ENCODE data around the gene CLEC4E.
"Not testable (repeated sequence)": the region's sequence is repeated elsewhere in the genome, so short reads cannot be mapped to it uniquely, and the experiment has no call there.

CLEC4E gene, protein sequence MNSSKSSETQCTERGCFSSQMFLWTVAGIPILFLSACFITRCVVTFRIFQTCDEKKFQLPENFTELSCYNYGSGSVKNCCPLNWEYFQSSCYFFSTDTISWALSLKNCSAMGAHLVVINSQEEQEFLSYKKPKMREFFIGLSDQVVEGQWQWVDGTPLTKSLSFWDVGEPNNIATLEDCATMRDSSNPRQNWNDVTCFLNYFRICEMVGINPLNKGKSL

DNA sequence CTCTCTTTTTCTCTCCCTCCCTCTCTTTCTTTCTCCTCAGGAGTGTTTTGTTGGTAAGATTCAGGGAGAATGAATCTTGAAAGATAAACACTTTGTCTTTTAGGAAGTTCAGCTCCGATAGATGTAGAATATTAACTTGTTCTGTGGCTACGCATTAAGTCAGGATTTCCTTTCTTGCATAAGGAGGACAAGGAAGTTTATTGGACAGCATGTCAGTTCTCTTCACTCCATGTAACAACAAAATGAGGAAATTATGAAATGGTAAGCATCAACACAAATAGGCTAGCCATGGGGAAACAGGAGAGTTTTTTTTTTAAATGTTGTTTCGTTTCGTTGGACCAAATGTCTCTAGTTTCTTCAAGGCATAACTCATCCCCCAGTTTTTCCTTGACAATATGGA is at the start of gene CLEC4E:
Gene CLEC4E (minus strand): TSS at position 75 of the 400 bp plus-strand sequence. CDS start 108 bp downstream, outside the sequence.
- DNase-seq (ENCODE audit: low read depth), result not testable (repeated sequence)

DNA sequence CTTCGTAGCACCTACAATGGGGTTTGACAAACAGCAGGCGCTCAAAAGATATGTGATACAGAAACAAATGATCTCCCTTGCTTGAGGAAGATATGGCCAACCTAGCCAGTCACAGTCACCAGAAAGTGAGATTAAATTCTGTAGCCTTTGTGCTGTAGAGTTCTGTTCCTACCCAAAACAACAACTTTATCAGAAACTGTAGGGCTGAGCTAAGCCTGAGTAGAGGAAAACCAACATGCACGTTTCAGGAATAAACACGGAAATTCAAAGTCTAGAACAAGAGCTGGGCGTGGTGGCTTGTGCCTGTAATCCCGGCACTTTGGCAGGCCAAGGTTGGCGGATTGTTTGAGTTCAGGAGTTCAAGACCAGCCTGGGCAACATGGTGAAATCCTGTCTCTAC is 49.0 kb upstream of the CLEC4E start:
- no peak for DNase-seq (ENCODE audit: low read depth)

DNA sequence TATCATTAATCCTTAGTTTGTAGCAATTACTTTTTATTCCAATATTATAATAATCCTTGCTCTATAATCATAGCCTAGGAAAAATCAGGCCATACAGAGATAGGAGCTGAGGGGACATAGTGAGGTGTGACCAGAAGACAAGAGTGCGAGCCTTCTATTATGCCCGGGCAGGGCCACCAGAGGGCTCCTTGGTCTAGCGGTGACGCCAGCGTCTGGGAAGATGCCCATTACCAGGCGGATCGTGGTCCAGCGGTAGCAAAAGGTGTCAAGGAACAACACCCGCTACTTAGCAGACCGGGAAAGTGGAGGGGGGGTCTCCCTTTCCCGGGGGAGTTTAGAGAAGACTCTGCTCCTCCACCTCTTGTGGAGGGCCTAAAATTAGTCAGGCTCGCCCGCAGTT is 43.8 kb upstream of the CLEC4E start:
- not testable (repeated sequence) for DNase-seq (ENCODE audit: low read depth)

DNA sequence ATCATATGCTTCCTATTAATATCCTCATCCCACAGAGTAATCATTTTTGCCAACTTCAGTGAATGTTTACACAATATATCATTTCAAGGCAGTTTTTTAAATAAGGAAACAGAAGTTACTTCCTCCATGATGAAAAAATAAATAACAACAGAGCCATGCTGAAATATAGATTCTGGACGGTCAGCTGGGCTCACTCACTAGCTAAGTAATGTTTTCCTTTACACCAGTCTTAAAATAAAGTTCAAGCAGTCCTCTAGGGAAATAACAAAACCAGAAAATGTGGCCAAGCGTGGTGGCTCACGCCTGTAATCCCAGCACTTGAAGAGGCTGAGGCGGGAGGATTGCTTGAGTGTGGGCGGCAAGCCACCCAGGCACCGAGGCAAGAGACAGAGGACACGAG is 43.3 kb upstream of the CLEC4E start:
- DNase-seq (ENCODE audit: low read depth), result no peak

DNA sequence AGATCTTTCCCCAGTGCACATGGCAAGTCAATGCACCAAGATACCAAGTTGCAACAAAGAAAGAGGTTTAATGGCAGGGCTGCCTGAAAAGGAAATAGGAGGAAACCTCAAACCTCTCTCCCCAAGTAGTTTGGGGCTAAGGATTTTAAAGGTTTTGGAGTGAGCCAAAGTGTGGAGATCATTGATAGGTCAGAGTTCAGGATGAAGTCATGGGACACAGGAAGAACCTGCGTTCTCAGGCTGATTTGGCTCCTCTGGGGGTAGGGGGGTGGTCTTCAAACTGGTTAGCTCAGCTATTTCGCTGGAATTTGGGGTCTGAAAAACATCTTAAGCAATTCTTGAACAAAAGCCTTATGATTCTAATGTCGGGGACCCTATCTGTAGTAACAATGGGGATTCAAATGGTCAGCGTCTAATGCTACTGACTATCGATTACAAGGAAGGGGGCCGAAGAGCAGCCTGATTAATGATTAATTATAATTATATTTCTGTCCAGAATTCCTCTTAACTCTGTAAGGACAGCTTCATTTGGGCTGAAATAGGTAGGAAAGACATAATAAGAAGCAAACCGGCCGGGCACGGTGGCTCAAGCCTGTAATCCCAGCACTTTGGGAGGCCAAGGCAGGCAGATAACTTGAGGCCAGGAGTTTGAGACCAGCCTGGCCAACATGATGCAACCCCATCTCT is 40.5 kb upstream of the CLEC4E start:
- DNase-seq (ENCODE audit: low read depth), result no peak

DNA sequence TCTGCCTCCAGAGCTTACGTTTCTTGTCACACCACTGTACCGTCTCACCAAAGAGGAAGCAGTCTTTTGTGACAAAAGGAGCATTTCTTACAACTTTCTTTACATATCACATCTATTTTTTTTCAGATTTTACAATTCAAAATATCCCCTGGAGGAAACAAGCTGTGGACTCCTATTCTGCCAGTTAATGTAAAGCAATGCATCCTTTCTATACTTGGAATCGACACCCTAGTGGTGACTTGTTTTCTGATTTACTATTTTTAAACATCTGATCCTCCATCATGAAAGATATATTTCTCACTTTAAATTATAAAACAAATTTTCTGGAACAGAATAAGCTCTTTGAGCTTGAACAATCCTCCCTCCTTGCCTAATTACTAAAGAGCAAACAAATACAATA is 37.2 kb upstream of the CLEC4E start:
- DNase-seq (ENCODE audit: low read depth), result no peak

DNA sequence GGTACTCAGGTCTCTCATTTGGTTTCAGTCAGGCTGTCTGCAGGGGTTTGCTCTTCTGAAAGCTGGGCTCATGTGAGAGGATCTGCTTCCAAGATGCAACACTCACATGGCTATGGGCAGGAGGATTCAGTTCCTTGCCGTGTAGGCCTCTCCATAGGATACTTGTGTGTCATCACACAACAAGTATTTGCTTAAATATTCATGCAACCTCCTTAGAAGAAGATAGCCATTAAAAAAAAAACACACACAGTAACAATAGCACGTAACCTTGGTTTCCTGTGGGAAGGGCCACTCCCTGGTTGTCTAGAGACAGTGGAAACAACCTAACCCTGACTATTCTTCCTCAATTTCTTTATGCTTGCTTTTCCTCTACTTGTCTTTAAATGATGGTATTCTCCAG is 31.8 kb upstream of the CLEC4E start:
- no peak for DNase-seq (ENCODE audit: low read depth)

DNA sequence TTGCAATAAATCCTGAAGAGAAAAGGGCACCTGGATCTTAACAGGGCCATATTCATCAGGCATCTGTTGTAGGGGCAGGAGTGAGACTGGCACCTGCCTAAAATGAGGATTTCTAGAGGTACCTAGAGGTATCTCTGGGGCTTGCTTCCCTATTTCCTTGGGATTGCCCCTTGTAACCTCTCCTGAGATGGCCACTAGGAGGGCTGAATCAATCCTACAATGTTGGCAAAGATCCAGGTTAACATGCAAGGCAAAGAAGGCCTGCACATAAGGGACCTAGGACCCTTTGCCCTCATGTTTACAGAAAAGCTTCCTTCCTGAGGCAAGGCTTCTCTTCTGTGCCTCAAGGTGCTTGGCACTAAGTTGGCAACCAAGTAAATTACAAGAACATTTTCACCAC is 25.8 kb upstream of the CLEC4E start:
- no peak for DNase-seq (ENCODE audit: low read depth)

DNA sequence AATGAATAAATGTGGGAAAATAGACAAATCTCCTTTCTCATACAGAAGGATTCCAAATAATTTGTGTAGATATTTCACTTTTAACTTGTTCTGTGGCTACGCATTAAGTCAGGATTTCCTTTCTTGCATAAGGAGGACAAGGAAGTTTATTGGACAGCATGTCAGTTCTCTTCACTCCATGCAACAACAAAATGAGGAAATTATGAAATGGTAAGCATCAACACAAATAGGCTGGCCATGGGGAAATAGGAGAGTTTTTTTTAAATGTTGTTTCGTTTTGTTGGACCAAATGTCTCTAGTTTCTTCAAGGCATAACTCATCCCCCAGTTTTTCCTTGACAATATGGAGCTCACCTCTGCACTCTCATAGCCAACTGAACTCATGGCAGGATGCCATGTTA is 25.3 kb upstream of the CLEC4E start:
- not testable (repeated sequence) for DNase-seq (ENCODE audit: low read depth)

DNA sequence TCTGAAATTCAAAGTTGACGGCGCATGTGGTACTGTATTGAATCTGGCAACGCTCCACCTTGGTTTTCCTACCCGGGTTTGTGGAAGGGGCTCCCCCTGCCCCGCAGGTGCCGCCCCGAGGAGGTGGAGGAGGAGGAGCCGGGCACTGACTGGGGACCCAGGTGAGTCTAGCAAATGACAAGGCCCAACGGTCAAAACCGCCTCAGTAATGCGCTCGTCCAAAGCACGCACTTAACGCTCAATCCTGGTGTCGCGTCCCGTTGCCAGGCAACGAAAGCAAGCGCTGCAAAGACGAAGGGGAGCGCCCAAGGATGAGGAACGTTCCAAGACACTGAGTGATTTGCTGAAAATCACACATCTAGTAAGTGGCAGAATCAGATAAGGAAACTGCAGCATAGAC is 24.0 kb upstream of the CLEC4E start:
- DNase-seq (ENCODE audit: low read depth), result no peak

DNA sequence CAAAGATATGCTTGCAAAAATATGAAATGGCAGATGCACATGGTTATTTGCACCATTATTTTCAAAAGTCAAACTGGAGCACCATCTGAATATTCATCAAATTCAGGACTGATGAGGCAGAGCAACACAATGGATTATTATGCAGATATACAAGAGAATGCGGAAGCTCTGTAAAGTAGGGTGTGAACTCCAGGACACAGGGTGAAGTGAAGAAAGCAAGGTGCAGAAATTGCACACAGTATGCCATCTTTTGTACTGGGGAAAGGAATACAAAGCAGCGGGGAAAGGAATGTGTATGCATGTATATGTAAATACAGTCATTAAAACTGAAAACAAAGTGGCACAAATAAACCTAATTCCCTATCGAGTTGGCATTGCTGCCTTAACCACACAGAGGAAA is 22.7 kb upstream of the CLEC4E start:
- no peak for DNase-seq (ENCODE audit: low read depth)

DNA sequence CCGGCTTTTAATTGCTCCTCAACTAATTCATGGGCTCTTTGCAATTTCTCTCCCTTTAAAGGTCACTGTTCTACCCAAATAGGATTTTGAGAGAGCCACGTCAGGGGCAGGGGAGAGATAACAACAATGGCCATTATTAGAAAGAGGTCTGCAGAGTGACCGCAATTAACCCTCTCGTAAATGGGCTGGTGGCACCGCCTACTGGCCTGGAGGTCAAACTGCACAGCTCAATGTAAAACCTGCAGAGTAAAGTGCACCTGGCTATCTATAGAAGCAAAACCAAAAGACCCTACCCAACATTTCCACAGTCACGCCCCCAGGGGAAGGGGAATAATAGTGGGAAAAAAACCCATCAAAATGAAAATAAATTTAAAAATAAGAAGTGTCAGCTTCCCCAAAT is 21.6 kb upstream of the CLEC4E start:
- no peak for DNase-seq (ENCODE audit: low read depth)

DNA sequence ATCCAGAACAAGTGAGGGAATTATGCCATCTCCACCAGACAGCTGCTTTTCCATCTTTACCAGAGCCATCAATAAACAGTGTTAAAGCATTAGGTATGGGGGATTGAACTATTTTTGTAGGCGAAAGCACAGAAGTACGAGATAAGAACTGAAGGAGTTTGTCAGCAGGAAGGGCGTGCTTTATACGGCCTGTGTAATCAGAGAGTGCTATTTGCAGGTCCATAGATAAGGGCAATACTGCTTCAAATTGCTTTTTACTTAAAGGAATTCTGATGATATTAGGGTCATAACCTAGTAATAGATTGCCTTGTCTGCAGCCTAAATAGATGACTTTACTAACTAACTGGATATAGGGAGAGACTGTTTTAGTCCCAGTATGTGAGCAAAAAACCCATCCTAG is 20.3 kb upstream of the CLEC4E start:
- DNase-seq (ENCODE audit: low read depth), result no peak

DNA sequence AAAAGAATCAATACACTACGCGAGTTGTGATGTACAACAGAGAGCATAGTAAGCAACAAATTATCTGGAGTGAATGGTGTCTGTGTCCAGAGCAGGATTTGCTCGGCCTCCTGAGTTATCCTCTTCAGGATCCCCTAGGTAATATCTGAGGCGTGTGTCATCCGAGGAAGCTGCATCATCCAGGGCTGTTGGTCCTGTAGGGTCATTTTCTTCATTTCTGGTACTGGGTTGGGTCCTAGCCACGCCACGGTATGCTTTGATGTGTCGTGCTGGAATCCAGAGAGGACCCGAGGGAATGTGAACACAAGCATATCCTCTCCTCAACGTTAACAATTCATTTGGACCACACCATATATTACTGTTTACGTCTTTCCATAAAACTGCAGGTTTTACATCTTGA is 19.0 kb upstream of the CLEC4E start:
- no peak for DNase-seq (ENCODE audit: low read depth)

DNA sequence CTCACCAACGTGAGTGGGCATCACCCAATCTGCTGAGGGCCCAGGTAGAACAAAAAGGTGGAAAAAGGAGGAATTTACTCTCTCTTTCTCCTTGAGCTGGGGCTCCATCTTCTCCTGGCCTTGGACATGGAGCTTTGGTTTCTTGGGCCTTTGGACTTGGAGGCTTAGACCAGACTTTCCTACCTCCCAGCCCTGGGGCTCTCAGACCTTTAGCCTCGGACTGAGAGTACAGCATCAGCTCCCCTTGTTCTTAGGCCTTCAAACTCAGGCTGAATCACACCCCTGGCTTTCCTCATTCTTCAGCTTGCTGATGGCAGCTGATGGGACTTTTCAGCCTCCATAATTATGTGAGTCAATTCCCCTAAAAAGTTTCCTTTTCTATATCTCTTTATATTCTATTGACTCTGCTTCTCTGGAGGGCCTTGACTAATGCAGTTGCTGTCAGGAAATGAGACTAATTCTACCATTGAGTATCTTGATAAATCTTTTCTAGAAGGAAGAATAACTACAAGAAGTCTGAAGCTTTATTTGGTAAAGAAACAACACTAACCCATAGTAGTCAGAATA is 15.9 kb upstream of the CLEC4E start:
- DNase-seq (ENCODE audit: low read depth), result no peak

DNA sequence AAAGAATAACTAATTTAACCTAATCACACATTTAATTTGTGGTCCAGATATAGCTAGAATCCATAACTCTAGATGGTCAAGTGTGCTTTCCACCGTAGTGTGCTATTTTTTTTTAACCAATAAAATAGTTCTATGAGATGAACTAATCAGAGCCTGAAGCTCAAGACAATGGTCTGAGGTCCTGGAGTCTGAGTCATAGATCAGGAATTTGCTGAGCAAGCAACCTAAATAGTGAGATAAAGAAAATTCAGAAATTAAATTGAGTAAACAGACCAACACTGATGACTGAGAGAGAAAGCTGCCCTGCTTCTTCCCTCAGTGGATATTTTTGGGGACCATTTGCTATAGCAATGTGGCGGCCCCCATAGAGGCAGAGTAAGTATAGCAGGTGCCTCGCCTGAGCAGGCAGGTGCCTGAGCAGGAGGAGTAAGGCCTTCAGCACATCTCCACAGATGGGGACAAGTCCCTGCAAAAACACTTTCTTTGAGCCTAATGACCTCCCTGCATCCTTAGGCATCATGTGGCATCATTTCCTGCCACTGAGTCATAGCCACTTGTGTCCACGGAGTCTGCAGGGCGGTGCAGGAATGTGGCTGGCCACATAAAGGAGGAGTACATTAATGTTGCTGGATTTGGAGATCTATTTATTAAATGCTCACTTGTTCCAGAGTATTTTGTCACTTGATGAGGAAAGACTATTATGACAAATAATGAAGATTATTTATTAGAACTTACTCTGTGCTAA is 13.9 kb upstream of the CLEC4E start:
- no peak for DNase-seq (ENCODE audit: low read depth)

DNA sequence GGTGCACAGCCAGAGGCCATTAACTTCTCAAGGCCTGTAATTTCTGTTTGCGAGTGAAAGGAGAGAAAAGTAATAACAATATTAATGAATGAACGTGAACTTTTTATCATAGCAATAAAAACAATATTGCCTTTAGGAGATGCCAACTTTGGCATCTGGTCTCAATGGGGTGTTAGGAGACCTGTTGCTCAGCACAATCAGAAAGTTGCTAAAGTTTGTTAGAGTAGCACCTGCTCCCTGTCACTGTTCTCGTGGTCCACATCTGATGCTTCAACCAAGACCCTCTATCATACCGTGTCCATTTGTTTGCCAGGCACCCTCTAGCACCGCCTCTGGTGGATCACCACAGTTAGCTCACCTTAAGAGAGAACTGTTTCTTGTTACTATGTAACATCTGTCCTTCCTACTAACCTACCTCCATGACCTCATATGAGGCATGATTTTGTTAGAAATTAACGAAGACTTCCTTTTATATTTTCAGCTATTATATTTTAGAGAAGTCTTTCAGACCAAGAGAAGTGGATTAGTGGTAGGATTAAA is 12.5 kb upstream of the CLEC4E start:
- no peak for DNase-seq (ENCODE audit: low read depth)

DNA sequence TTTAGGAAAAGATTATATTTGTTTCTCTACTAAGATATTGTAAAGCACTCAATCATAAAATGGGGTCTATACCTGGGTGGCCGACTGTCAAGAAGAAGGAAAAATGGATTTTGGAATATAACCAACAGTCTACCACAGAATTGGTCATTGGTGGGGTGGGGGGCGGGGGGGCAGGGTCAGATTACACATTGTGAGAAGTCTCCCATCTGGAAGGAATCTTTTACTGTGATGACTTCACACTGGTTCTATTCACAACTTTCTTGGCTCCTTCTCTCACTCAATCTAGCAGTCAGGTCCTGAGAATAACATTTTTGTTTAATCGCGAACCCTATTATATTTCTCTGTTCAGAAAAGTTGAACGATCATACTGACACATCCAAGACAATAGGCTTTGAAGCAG is 8.7 kb upstream of the CLEC4E start:
- DNase-seq (ENCODE audit: low read depth), result no peak

DNA sequence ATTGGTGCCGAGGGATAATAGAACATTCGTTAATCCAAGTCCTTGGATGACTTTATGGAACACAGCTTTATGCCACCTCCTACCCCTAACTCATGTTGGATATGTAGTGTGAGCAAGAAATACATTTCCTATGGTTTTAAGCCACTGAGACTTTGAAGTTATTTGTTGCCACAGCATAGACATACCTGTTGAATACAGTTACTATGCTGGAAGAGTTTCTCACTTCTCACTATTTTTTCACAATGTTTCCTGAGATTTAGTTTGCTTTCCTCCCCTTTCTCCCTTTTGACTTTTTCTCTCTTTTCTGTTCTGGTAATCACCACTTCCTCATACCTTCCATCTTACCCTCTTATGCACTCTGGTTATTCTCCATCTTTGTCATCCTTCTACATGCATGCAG is 7.5 kb upstream of the CLEC4E start:
- no peak for DNase-seq (ENCODE audit: low read depth)

DNA sequence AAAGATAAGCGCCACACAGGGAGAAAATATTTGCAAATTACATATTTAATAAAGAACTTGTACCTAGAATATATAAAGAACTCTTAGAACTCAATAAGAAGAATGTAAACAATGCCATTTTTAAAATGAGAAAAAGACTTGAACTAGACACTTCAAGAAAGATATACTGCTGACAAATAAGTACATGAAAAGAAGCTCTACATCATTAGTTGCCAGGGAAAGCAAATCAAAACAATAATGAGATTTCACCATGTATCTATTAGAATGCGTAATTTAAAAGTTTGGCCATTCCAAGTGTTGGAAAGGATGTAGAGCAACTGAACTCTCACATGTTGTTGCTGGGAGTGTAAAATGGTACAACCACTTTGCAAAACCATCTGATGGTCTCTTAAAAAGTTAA is 6.9 kb upstream of the CLEC4E start:
- no peak for DNase-seq (ENCODE audit: low read depth)

DNA sequence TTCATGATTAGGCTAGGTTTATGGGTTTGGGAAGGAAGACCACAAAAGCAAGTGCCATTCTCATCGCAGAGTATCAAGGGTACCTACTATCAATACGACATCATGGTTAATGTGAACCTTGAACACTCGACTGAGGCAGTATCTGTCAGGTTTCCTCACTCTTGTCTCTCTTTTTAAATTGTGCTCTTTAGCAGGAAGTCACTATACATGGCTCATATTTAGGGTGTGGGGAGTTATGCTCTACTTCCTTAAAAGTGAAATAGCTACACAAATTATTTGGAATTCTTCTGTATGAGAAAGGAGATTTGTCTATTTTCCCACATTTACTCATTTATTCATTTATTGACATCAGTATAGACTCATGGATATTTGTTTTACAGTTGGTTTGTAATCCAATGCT is 5.9 kb upstream of the CLEC4E start:
- DNase-seq (ENCODE audit: low read depth), result no peak

DNA sequence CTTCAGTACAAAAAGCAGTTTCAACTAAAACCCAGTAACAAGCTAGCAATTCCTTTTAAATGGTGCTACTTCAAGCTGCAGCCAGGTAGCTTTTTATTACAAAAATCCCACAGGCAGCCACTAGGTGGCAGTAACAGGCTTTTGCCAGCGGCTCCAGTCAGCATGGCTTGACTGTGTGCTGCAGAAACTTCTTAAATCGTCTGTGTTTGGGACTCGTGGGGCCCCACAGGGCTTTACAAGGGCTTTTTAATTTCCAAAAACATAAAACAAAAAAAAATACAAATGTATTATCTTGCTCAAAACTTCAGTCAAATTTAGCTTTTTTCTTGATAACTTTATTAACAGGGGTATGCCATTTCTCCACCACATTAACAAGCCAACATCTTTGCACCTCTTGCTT is 3.6 kb upstream of the CLEC4E start:
- peak; percentile 62 for DNase-seq (ENCODE audit: low read depth)

DNA sequence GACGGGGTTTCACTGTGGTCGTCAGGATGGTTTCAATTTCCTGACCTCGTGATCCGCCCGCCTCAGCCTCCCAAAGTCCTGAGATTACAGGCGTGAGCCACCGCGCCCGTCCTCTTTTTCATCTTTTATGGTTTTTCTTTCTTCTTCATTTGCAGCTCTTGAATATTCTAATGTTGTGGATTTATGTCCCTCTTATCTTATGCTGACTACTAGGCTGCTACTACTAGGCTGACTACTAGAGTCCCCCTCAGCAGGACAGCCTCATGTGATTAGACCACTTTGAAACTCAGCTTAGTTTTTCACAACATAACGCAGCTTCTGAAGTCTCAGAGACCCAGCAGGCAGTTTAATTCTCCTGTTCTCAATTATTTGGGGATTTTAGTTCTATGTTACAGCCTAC is 857 bp upstream of the CLEC4E start:
- no peak for DNase-seq (ENCODE audit: low read depth)
